AG04450 (cell line): ENCODE data around the gene PPIG. TPM values are rescaled to one million over a fixed set of nuclear protein-coding genes. Genes with fewer than 3 reads are reported as not detected.
A peak's percentile ranks its signal among the peaks of the same experiment; 100 is the strongest.
"Not testable (repeated sequence)": the region's sequence is repeated elsewhere in the genome, so short reads cannot be mapped to it uniquely, and the experiment has no call there.

Experiments used
- CTCF ChIA-PET: fragments of 300-600, 350-600 bp; formaldehyde crosslinking; extraction: SDS; loops from one replicate; lab custom pipeline; 2022; ENCODE audit warnings: antibody characterized with exemption, inconsistent platforms; lab: Charles Lee
- POLR2A ChIA-PET: fragments of 350-600 bp; formaldehyde crosslinking; extraction: SDS; loops from one replicate; lab custom pipeline; 2021; ENCODE audit warnings: antibody characterized with exemption, inconsistent platforms; lab: Yijun Ruan, JAX
- DNase-seq: peaks from one replicate; pipeline ENCODE4 v3.0.0-alpha.2; 2011; ENCODE audit warnings: low read depth, low spot score
- H3K27ac ChIP-seq: one replicate; pipeline ENCODE4 v1.5.1; 2012; ENCODE audit warnings: low read depth, low read length, control low read depth
- H3K27me3 ChIP-seq: one replicate; pipeline ENCODE4 v1.6.0; 2012; ENCODE audit warnings: low read length; ENCODE audit not compliant: control insufficient read depth, insufficient read depth
- H3K4me3 ChIP-seq: 2 replicates; pipeline ENCODE4 v1.5.1; 2011; ENCODE audit warnings: mild to moderate bottlenecking, low read depth, low read length, control low read depth
- H3K9me3 ChIP-seq: 2 replicates; pipeline ENCODE4 v1.5.1; 2012; ENCODE audit warnings: low read length; ENCODE audit not compliant: control insufficient read depth, insufficient read depth
- polyA plus RNA-seq: library from polyadenylated mRNA; depleted of rRNA; stranded (reverse); fragments of >200 nt; gene quantifications from 2 replicates; pipeline ENCODE4 v1.2.3, GENCODE V29; 2011
- TF ChIP-seq, protein P1 (sequence below): IDR thresholded peaks from 2 replicates; pipeline ENCODE4 v1.5.1; 2011; ENCODE audit warnings: low read depth, low read length, control low read depth, inconsistent platforms

Gene PPIG
- polyA plus RNA-seq, 1 experiment: 47.1 TPM

DNA sequence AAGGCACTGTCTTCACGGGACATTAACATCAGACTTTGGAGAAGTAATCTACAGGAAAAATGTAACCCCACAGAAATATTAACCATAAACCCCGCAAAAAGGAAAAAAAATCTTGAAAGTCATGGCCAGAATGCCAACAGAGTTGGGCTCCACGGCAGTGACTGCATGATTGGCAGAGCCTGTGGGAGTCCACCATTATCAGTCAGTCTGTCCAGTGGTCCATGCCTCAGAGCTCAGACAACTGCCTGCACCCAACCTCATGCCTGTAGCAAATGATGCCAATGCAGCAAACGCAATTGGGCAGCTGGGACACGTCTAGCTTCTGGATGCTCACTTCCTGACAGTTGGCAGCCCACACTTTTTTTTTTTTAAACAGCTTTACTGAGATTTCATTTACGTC is 5.1 kb upstream of the PPIG start:
- Histone ChIP-seq H3K9me3 (no peaks in the 10 kb centered on the region; the same call in 1 of the 2 replicates), H3K27ac (no peak overlapping the region), H3K27me3 (no peaks in the 10 kb centered on the region), H3K4me3 (no peak overlapping the region)
- no peak for DNase-seq
- TF ChIP-seq, protein P1, sequence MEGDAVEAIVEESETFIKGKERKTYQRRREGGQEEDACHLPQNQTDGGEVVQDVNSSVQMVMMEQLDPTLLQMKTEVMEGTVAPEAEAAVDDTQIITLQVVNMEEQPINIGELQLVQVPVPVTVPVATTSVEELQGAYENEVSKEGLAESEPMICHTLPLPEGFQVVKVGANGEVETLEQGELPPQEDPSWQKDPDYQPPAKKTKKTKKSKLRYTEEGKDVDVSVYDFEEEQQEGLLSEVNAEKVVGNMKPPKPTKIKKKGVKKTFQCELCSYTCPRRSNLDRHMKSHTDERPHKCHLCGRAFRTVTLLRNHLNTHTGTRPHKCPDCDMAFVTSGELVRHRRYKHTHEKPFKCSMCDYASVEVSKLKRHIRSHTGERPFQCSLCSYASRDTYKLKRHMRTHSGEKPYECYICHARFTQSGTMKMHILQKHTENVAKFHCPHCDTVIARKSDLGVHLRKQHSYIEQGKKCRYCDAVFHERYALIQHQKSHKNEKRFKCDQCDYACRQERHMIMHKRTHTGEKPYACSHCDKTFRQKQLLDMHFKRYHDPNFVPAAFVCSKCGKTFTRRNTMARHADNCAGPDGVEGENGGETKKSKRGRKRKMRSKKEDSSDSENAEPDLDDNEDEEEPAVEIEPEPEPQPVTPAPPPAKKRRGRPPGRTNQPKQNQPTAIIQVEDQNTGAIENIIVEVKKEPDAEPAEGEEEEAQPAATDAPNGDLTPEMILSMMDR: no peak
- CTCF ChIA-PET: interaction anchor here (0.7 kb wide), 1 partner anchor 90 kb away, joined by 4 read pairs; no protein-coding TSS in a partner anchor
- POLR2A ChIA-PET: no interaction called here

DNA sequence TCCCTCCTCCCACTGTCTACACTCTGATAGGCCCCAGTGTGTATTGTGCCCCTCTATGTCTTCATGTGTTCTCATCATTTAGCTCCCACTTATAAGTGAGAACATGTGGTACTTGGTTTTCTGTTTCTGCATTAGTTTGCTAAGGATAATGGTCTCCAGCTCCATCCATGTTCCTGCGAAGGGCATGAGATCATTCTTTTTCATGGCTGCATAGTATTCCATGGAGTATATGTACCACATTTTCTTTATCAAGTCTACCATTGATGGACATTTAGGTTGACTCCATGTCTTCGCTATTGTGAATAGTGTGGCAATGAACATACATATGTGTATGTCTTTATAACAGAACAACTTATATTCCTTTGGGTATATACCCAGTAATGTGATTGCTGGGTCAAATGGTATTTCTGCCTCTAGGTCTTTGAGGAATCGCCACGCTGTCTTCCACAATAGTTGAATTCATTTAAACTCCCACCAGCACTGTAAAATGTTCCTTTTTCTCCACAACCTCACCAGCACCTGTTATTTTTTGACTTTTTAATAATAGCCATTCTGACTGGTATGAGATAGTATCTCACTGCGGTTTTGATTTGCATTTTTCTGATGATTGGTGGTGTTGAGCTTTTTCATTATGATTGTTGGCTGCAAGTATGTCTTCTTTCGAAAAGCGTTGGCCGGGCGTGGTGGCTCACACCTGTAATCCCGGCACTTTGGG is 1.4 kb upstream of the PPIG start:
- CTCF ChIA-PET: interaction anchor here (0.6 to 1.1 kb wide), 2 partner anchors 55 to 118 kb away, joined by 4 read pairs; no protein-coding TSS in a partner anchor
- H3K9me3 ChIP-seq, H3K27ac ChIP-seq, H3K4me3 ChIP-seq, H3K27me3 ChIP-seq, DNase-seq, POLR2A ChIA-PET: not testable (repeated sequence)

DNA sequence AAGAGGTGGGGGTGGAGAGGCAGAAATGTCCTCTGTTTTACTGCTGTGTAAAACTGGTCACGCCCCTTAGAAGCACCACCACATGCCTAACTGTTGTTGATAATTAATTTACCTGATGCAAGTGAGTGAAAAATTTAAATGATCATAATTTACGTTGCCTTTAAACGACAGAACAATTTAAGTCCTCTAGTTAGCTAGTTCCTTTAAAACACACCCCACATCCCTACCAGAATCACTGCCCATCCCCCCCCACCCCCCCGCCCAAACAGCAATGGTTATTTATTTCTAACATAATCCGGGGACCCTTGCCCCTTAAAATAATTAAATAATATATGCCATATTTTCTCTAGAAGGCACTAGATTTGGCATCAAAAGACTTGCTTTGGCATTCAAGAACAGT is 633 bp upstream of the PPIG start:
- TF ChIP-seq, protein P1: no peak
- ChIA-PET CTCF (interaction anchor here (1.1 kb wide), 1 partner anchor 56 kb away, joined by 4 read pairs; no protein-coding TSS in a partner anchor), POLR2A (no interaction called here)
- no peak for DNase-seq
- Histone ChIP-seq H3K27ac (no peak overlapping the region), H3K9me3 (no peaks in the 10 kb centered on the region; the same call in 1 of the 2 replicates), H3K27me3 (no peaks in the 10 kb centered on the region), H3K4me3 (no peak overlapping the region)

DNA sequence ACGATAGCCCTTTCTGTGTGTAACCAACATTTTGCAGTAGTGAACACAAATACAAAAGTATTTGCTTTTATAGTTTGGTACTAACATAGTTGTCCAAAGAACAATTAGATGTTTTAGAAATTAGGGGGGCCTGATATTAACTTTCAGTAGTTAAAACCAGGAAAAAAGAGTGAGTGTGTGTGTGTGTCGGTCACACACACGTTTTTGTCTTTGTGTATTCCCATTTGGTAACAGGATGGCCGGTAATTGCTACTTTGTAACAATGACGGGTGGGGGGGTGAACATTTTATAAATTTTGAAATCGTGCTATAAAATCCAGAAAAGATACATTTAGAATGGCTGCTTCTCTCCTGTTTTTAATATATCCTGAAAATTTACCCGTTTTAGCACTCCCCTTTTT is 1.5 kb downstream of the PPIG start:
- no peak overlapping the region for H3K27ac ChIP-seq
- no peaks in the 10 kb centered on the region for H3K27me3 ChIP-seq
- TF ChIP-seq, protein P1: no peak
- H3K4me3 ChIP-seq: peak overlapping the region; percentile 98
- ChIA-PET CTCF (interaction anchor here (1.3 kb wide), 1 partner anchor 242 kb away, joined by 4 read pairs; the partner anchor contains the start of gene UBR3), POLR2A (interaction anchor here (0.6 kb wide), 2 partner anchors 230 to 313 kb away, joined by 4 to 7 read pairs; no protein-coding TSS in a partner anchor)
- no peaks in the 10 kb centered on the region; the same call in 1 of the 2 replicates for H3K9me3 ChIP-seq
- no peak for DNase-seq

DNA sequence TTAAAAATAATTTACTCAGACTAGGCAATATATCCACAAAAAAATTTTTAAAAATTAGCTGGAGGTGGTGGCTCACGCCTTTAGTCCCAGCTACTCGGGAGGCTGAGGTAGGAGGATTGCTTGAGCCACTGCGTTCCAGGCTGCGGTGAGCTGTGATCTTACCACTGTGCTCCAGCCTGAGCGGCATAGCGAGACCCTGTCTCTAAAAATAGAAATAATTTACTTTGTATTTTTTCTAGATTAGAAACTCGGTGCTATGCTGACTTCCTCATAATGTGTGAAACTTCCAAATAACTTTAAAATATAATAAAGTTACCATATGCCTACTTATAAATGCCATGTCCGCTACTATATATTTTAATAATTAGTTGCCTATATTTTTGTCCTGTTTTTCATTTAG is 6.7 kb downstream of the PPIG start:
- TF ChIP-seq, protein P1: no peak
- ChIA-PET POLR2A (no interaction called here), CTCF (no interaction called here)
- Histone ChIP-seq H3K9me3 (no peaks in the 10 kb centered on the region; the same call in 1 of the 2 replicates), H3K27ac (no peak overlapping the region), H3K27me3 (no peaks in the 10 kb centered on the region), H3K4me3 (no peak overlapping the region)
- DNase-seq: no peak

DNA sequence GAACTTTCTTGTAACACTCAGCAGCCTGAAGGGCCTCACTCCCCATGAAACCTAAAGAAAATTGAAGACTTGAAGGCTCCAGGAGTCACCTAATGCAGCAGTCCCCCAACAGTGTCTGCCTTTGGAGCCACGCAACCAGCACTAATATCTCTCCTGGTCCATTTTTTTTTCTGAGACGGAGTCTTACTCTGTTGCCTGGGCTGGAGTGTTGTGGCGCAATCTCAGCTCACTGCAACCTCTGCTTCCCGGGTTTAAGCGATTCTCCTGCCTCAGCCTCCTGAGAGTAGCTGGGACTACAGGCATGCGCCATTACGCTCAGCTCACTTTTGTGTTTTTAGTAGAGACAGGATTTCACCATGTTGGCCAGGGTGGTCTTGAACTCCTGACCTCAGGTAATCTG is 12.4 kb downstream of the PPIG start:
- H3K27ac ChIP-seq, H3K9me3 ChIP-seq, H3K4me3 ChIP-seq, POLR2A ChIA-PET, H3K27me3 ChIP-seq, DNase-seq: not testable (repeated sequence)
- CTCF ChIA-PET: interaction anchor here (0.9 to 1.5 kb wide), 2 partner anchors 69 to 144 kb away, joined by 3 to 4 read pairs; no protein-coding TSS in a partner anchor
